Camera-type eye (tissue), 1 donor: ENCODE data around the gene ADAM19. TPM values are rescaled to one million over a fixed set of nuclear protein-coding genes. Genes with fewer than 3 reads are reported as not detected.

Experiments
- total RNA-seq: library from RNA; depleted of rRNA; stranded (reverse); fragments of >200 nt; gene quantifications from one replicate; pipeline ENCODE4 v1.2.3, GENCODE V29; 2014

ADAM19 gene
- total RNA-seq, result 28.3 TPM

GRCh38 chr5:157575381-157576020, at the start of gene ADAM19:
TSS of gene ADAM19 (minus strand) at chr5:157575775. CDS start at chr5:157575696, 79 bp downstream.

GRCh38 chr5:157459715-157460599, 115.6 kb downstream of the ADAM19 start, which contains the start of gene NIPAL4:
TSS of gene NIPAL4 (plus strand) at chr5:157460213. CDS start at chr5:157460321, 108 bp downstream.

Other genes starting within 250 kb of the ADAM19 start
- not detected for gene NIPAL4, start 115.6 kb downstream of the ADAM19 start, total RNA-seq
- gene SOX30, start 76.7 kb upstream of the ADAM19 start, total RNA-seq, result 0.16 TPM
- gene C5orf52, start 95.8 kb upstream of the ADAM19 start, total RNA-seq, result not detected
- 13.2 TPM for gene THG1L, start 155.6 kb upstream of the ADAM19 start, total RNA-seq
- gene LSM11, start 167.9 kb upstream of the ADAM19 start, total RNA-seq, result 26.8 TPM